ENCODE measurements around the gene ZNF385D.
"Not testable (repeated sequence)": the region's sequence is repeated elsewhere in the genome, so short reads cannot be mapped to it uniquely, and the experiment has no call there.

The ZNF385D gene

GRCh38 chr3:21520106-21520963, 230.7 kb downstream of the ZNF385D start:
- no peak for DNase-seq (ENCODE audit: low read depth)

GRCh38 chr3:21517184-21517583, 233.8 kb downstream of the ZNF385D start:
- DNase-seq (ENCODE audit: low read depth), result no peak

DNA sequence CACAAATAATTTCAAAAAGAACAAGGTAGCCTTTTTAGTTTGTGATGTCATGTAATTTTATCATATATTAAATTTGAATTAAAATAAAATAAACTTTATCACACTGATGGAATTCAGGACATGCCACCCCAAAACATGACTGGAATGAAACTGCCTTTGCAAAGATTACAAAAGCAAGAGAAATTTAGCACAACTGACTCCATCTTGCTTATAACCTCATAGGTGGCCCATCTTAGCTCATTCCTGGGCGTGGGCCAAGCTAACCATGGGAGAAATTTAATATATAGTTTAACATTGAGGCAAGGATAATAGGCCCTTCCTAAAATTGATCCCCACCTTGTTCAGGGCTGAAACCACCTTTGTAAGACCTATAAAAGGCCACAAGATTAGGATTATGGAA, 235.6 kb downstream of the ZNF385D start:
- DNase-seq (ENCODE audit: low read depth), result no peak

GRCh38 chr3:21509731-21510470, 241.1 kb downstream of the ZNF385D start:
- DNase-seq (ENCODE audit: low read depth), result no peak

DNA sequence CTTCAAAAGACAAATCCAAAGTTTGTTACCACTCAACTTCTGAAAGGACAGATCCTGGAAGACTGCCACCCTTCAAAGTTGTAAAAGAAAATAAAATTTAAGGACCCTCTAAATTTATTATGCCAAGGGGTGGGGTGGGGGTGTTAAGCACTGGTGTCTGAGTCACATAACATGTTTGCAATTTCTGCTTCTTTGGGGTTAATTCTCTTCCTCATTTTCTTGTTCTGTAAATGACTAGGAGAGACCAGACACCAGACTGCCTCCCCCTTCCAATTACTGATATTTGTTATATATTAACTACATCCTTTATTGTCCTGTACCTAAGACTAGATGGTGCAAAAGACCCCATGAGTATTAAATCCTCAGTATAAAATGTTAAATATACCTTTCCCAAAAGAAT, 242.8 kb downstream of the ZNF385D start:
- no peak for DNase-seq (ENCODE audit: low read depth)

DNA sequence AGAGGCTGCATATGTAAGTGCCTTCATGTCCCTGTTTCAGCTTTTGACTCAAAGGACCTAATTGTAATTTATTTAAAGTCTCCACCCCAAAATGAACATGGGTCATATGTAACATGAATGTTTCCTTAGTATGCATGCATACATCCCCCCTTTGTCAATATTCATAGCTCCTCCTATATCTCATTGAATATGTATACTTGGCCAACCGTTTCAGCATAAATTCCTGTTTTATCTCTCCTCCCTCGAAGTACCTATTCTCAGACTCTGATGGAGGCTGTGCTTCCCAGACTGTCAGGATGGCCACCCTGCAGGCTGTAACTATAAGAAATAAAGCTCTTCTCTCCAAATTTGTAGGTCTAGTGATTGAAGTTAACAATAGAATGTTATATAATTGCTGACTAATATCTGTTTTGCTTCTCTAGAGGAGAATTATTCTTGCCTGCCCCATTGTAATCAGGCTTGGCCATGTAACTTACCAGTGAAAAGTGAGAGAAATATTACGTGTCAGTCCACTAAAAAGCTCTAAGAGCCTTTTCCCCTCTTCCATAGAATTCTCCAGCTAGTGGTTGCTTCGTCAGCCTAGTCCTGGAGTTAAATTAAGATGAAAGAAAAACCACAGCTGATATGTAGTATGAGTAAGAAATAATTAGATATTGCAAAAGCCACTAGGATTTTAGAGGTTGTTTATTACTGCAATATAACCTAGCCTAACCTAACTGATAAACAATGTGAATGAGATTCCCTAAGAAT, 245.1 kb downstream of the ZNF385D start:
- no peak for DNase-seq (ENCODE audit: low read depth)

DNA sequence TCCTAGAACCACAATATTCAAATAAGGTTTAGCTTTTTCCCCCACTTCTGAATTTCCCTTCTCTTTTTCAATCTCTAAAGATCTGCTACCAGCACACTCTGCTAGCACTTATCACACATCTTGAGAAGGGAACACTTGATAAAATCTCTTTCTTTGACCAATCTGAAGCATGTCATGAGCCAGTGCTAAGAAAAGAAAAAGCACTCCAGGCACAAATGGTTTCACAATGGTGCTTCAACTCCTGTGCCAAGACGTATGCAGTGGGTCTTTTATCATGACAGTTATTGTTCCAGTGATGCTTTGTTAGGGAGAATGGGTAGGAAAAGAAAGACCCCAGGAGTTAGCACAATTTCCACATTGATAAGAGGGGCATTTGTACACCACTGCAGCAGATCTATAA, 248.4 kb downstream of the ZNF385D start:
- no peak for DNase-seq (ENCODE audit: low read depth)

DNA sequence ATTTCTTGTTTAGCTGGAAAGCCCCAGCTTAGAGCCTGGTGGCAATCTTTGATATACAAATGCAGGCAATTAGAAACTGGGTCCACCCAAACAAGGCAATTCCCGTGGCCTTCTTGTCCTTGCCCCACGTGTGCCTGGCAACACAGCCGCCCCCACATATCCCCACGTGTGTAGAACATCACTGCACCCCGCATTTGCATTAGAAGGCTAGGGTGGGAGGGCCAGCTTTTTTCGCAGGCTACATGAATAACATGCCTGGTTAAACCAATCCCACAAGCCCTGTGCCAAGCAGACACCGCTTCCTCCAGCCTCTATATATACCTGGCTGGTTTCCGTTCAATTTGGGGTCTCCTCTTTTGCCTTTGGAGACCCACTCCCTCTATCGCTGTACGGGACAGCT, 250.2 kb downstream of the ZNF385D start:
- no peak for DNase-seq (ENCODE audit: low read depth)

DNA sequence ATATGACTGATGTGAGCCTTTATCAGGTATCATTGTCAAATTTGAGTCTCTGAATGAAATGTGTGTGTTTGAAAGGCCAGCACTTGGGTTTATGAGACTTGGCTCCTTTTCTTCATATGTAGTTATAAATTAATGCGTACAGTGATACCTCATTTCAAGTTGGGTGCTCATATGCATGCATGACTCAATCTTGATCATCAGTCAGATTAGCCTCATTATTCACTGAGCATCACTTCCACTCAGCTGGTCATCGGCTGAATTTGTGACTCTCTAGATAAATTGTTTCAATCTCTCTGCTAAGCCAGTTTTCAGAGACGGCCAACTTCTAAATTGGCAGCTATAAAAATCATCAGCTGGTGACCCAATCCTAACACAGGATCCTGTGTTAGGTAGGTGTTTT, 260.3 kb downstream of the ZNF385D start:
- not testable (repeated sequence) for DNase-seq (ENCODE audit: low read depth)

- DNase-seq (ENCODE audit: low read depth), result no peak
Measured at GRCh38 chr3:21487520-21487919, 263.5 kb downstream of the ZNF385D start.

DNA sequence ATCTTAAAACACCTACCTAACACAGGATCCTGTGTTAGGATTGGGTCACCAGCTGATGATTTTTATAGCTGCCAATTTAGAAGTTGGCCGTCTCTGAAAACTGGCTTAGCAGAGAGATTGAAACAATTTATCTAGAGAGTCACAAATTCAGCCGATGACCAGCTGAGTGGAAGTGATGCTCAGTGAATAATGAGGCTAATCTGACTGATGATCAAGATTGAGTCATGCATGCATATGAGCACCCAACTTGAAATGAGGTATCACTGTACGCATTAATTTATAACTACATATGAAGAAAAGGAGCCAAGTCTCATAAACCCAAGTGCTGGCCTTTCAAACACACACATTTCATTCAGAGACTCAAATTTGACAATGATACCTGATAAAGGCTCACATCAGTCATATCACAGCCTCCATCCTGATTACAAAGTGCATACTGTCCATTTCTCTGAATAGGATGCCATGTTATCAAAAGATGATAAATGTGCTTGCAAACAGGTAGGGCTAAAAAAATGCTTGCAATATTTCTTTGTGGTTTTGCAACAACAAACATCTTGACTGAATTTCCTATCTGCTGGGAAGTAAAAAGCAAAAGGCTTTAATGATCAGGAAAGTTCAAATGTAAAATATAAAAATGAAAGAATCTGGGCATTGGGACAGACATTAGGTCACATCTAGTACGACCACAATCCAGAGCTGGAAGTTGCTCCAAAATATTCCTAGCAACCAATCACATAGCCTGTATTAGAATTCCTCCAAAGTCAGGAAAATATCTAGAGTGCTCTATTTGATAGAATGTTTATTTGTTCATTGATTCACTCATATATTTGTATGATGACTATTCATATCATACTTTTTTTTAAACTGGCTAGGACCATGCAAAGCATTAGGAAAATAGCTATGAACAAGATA, 264.7 kb downstream of the ZNF385D start:
- not testable (repeated sequence) for DNase-seq (ENCODE audit: low read depth)

DNA sequence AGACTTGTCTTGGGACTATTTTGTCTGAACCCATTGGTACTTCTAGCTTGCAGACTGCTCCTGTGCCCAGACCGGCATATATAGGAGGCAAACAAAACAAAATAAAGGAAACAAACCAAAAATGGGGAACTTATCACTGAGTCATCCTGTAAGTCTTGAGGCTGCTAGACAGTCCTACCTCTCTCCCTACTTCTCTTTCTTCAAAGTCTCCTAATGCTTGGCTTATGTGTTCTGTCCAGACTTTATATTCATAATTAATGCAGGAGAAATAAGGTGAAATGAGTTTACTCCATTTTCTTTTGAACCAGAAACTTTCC, 266.2 kb downstream of the ZNF385D start:
- DNase-seq (ENCODE audit: low read depth), result no peak

DNA sequence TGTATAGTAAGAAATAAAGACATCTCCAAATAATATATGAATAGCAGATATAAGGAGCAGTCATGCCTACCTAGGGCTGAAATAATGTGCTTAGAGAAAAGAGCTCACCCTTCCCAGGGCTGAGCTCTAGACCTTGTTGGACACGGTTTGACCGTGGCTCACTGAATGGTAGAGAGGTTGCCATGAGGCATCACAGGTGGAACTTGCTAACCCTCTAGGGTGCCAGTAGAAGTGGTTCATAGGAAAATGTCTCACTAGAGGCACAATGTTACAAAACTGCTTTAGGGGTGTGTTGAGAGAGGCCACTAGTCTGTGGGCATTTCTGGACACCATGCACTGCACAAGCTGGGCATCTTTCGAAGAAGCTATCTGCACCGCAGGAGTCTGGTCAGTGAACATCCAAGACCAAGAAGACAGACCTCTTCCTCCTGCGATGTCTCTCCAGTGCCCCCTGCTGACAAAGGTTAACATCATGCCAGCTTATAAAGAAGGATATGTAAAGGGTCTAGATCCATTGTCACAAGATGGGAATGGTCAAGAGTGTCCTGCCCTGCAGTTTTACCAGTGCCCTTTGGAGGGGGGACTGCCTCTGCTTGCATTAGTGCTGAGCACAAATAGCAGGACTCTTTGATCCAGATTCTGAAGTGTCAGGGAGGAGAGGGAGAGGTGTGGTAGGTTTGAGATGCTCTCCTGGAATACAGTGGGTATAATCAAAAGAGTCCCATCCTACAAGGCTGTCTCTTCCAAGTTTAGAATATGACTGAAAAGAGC, 266.8 kb downstream of the ZNF385D start:
- no peak for DNase-seq (ENCODE audit: low read depth)

GRCh38 chr3:21481991-21482390, 269.0 kb downstream of the ZNF385D start:
- no peak for DNase-seq (ENCODE audit: low read depth)

DNA sequence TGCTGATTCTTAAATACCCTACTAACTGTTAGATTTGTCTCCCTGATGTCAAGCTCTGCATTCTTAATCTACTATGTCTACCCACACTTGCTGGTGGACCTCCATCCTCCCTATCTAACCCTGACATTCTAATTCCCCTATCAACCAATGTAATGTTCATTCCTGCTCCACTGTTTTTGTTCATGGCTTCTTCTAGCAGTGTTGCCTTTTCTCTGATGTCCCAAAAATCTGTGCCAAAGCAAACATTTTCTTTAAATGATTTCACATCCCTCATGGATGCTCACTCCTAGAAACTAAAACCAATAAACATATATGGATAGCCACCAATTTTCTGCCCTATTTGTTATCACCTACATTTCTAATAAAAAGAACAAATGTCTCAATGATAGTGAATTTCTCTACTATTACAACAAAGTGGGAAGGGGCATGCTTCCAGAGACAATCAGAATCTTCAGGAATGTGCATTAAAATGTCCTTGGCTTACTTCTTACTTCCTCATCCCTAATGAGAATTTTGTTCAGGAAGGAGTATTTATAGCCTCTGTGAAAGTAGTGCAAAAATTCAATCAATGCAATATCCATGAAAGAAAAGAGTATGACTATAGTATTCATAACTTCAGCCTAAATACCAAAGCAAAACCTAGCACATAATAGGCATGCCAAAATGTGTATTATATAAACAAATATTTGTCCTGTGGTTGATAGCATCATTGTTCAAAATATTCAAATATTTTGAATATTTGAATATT, 273.3 kb downstream of the ZNF385D start:
- DNase-seq (ENCODE audit: low read depth), result no peak

DNA sequence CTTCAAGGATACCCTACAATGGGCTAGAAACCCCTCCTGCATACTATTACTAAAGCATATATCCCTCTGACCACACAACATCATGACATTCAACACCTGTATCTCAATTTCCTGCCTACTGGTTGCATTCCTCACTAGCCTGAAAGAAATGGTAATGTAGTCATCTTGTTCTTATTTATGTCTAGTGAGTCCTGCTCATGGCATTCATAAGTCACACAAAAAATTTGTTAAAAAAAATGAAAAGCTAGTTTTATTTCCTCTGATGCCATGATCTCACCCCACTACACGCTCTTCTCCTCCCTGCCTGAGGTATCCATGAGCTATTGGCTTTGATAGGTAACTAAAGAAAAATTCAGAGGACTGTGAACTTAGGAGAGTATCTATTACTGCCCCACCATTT, 284.5 kb downstream of the ZNF385D start:
- no peak for DNase-seq (ENCODE audit: low read depth)

DNA sequence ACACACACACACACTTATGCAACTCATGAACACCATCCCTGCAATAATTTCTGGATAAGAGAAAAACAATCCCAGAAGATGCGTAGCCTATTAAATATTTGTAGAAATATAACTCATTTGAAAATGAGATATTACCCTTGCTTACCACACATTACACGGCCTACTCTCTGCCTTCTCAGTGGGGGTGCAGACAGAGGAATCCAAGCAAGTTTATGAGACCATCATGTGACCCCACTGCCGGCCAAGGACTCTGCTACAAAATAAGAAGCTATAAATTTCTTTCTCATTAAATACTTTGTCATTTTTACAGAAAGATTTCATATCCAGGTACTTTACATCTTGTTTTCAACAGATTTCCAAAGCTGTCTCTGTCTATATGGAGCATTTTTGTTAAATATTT, 286.3 kb downstream of the ZNF385D start:
- no peak for DNase-seq (ENCODE audit: low read depth)

DNA sequence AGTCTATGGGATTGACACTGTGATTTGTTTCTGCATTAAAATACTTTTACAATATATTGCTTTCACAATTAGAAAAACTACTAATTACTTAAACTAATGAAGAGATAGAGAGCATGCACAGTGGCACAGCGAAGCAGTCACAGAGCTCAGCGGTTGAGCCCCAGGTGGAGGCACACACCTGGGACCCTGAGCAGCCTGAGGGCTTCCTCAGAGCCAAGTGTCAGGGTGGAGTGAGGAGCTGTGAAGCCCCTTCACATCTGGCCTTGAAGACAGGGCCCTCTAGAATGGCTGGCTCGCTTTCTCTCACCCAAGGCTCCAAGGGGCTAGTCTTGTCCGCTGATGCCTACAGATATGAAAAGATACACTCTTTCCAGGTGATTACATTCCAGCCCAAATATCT, 287.7 kb downstream of the ZNF385D start:
- DNase-seq (ENCODE audit: low read depth), result no peak

GRCh38 chr3:21462141-21462540, 288.9 kb downstream of the ZNF385D start:
- no peak for DNase-seq (ENCODE audit: low read depth)

DNA sequence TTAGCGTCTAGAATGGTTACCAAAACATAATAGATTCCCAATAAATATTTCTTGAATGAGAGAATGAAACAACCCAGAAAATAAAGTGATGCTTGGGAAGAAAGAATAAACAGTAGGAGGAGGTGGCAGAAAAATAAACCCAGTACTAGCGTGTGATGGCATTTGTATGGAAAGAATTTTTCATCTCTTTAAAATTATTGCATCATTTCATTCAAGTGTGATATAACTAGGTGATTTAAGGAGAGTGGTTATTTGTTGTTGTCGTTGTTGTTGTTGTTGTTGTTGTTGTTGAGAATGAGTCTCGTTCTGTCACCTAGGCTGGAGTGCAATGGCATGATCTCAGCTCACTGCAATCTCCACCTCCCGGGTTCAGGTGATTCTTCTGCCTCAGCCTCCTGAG, 293.9 kb downstream of the ZNF385D start:
- no peak for DNase-seq (ENCODE audit: low read depth)

Data from activated T-cell treated with anti-CD3 and anti-CD28 coated beads for 1 hour (primary cell).